ENCODE results near the gene CADPS.
A peak's percentile ranks its signal among the peaks of the same experiment; 100 is the strongest.

DNA sequence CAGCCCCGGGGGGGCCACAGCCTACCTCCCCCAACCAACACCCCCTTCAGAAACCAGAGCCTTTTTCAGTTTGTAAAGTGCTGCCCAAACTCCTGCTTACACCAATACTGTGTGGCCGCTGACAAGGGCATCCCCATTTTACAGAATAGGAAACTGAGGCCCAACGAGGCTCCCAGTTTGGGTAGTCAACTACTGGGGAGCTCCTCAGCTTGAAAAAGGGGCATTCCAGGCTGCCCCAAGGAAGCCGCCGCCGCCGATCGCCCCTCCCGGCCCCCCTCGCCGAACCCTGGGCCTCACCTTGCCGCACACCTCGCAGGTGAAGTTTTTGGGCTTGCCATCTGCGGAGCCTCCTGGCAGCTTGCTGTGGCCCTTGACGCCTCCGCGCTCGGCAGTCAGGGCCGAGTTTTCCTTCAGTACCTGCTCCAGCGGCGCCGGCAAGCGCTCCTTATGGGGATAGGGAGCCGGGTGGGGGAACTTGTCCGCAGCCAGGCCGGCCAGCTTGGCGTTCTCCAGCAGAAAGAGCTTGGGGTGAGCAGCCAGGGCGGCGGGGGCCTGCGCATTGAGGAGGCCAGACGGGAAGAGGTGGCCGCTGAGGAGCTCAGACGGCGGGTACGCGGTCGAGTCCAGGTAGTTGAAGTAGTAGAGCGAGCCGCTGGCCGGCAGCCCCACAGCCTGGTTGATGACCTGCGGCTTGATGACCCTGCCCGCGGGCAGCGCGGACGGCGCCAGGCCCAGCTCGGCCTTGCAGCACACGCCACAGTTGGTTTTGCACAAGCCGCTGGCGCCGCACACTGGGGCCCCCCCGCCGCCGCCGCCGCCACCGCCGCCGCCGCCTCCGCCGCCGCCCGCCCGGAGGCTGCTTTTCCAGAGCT is 503.3 kb downstream of the CADPS start:
- TF ChIP-seq, protein P1, sequence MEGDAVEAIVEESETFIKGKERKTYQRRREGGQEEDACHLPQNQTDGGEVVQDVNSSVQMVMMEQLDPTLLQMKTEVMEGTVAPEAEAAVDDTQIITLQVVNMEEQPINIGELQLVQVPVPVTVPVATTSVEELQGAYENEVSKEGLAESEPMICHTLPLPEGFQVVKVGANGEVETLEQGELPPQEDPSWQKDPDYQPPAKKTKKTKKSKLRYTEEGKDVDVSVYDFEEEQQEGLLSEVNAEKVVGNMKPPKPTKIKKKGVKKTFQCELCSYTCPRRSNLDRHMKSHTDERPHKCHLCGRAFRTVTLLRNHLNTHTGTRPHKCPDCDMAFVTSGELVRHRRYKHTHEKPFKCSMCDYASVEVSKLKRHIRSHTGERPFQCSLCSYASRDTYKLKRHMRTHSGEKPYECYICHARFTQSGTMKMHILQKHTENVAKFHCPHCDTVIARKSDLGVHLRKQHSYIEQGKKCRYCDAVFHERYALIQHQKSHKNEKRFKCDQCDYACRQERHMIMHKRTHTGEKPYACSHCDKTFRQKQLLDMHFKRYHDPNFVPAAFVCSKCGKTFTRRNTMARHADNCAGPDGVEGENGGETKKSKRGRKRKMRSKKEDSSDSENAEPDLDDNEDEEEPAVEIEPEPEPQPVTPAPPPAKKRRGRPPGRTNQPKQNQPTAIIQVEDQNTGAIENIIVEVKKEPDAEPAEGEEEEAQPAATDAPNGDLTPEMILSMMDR (IDR thresholded peaks at IDR 0.05; ENCODE audit: poor library complexity) = no peak
- TF ChIP-seq EZH2 (IDR thresholded peaks at IDR 0.05; ENCODE audit: borderline replicate concordance) (peak; percentile 94), EZH2phosphoT487 (IDR thresholded peaks at IDR 0.05; ENCODE audit: low read depth, severe bottlenecking, unreplicated experiment) (peak; percentile 67)

Measured in hepatocyte (in vitro differentiated cells).